HG02973 (cell line): ENCODE results near the gene SGK2.

ENCODE experiments used
- ATAC-seq: cut with Tn5 transposase; IDR thresholded peaks from one replicate; pipeline ENCODE4 v1.9.1; 2021; ENCODE audit warnings: moderate library complexity; ENCODE audit not compliant: unreplicated experiment

The SGK2 gene

DNA sequence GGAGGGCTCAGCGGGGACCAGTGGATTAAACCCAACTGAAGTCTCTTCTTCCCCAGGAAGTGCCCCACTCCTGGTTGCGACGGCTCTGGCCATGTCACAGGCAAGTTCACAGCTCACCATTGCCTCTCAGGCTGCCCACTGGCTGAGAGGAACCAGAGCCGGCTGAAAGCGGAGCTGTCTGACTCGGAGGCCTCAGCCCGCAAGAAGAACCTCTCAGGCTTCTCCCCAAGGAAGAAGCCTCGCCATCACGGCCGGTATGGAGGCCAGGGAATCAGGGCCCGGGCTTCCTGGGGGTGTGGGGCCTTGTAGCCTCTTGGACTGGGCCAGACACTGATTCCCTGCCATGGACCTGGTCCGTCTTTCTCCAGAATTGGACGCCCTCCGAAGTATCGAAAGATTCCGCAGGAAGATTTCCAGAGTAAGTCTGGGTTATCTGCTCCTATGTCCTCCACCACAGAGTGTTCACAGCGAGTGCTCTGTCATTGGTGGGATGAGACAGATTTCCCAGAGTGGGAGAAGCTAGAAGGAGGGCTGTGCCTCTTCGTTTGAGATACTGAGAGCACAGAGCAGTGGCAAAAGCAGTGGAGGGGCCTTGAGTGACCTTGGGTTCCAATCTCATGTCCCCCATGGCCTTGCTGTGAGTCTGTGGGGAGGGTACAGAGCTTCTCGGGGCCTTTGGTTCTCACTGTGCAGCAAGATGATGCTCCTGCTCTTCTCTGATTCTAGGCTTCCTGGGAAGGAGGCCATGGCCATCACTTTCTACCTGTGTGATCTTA, 22.6 kb upstream of the SGK2 start:
- ATAC-seq: no peak

DNA sequence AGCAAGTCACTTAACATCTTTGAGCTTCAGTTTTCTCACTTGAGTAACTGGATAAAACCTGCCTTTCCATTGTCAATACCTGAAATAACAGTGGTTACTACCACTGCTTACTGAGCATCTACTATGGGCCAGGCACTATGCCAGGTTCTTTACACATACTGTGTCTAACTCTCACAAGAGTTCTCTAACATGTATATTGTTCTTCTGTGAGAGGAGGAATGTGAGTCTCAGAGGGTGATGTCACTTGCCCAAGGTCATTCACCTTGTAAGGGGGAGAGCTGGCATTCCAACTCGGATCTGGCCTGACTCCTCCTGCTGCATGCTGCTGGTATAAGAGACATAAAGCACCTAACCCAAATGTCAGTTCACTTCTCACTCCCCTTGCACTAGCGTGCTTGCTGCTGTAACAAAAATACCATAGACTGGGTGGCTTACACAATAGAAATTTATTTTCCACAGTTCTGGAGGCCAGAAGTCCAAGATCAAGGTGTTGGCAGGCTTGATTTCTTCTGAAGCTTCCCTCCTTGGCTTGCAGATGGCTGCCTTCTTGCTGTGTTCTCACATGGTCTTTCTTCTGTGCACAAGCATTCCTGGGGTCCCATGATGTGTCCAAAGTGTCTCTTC, 21.9 kb upstream of the SGK2 start:
- ATAC-seq: no peak

DNA sequence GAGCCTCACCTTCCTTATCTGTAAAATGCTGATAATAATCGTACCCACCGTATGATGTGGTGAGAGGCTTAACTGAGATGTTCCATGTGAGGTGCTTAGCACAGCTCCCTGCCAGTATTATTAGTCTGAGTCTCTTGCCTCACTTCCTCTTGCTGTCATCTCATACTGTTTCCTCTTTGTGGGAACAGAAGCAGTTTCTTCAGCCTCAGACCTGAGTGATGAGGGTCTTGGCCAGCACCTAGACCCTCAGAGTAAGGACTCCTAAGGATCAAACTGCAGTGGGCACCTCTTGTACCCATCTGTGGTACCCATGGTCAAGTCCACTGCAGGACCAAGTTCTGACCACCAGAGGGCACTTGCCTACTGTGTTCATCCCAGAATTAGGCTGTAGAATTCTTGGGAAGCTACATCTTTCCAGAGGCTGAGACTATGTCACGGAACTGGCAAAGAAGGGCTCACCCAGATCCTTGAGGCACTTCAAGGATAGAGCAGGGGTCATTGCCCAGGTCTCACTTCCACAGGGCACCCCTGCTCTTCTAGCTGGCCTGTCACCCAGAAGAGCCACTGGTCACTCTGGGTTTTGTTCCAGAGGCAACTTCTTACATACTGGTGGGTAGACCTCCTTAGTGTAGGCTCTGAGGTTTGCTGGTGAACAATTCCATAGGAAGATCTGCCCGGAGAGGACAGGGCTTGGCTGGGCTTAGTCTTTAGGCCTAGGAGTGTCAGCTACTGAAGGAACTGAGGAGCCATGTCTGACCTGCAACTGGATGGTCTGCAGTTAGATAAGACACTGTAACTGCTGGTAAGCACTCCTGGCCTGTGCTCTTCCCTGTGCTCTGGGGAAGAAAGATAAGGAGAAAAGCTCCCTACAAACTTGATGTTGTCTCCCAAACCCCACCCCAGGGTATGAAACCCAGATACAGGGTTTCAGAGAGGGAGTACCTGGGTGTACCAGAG, 20.6 kb upstream of the SGK2 start:
- ATAC-seq: no peak

DNA sequence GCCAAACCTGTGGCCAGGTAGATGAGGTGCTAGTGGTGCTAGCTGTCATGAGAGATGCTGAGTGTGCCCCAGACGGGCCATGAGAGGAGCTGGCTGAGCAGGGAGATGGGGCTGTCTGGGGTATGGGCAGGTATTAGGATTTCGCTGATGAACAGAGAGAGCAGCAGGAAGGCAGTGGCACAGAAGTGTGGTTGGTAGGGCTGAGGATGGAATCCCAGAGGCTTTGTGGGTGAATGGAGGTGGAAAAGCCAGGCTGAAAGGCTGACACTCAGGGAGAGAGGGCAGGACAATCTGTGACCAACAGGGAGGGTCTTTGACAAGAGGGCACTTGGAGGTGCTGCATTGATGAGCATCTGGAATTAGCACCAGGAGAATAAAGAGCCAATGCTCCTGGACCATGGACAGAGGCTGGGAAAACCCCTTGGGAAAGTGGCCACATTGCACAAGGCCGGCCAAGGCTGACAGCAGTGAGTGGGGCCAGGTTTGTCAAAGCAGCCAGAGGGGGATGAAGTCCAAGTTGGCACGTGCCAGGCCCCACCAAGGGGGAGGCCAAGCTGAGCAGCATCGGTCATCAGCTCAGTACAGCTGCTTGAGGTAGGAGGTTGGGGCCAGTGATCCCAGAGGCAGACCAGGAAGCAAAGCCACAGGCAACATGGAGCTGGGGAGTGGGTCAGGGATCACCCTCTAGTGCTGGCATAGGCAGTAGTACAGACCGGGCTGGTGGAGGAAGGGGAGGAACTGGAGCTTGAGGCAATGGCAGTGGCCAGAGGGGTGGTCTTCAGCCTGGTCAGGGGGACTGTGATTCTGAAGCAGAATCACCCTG, 19.7 kb upstream of the SGK2 start:
- ATAC-seq: no peak

DNA sequence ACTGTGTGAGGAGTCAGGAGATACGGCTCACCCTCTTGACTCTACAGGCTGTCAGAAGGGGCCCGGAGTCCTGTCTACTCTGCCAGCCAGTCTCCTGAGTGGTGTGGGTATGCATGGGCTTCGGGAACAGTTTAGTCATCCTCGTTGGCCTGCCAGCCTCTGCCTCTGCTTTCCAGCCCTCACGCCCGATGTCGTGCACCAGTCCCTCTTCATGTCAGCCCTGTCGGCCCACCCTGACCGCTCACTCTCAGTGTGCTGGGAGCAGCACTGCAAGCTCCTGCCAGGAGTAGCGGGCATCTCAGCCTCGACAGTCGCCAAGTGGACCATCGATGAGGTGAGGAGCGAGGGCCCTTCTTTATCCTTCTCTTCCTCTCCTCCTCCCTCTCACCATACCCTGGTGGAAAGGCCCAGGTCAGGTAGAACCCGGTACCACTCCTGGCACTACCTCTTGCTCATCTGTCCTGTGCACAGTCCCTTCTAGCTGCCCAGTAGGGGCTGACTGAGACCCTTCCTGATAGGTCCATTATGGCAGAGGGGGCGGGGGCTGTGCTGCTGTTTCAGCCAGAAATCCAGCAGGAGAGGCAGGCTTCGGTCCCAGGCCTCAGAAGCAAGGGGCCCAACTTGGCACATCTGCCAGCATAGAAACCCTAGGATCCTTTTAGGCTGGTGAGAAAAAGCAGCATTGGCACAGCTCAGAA, 18.7 kb upstream of the SGK2 start:
- ATAC-seq: no peak

DNA sequence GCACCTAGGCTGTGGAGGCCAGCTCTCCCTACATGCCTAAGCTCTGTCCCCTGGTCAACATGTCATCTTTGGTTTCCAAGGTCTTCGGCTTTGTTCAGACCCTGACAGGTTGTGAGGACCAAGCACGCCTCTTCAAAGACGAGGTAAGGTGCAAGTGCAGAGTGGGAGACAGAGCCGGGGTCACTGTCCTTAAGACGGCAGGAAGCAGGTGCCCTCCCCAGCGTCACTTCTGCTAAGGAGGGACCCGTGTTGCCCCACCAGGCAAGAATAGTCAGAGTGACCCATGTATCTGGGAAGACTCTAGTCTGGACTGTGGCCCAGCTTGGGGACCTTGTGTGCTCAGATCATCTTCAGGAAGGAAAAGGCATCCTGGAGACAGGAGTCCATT, 18.2 kb upstream of the SGK2 start:
- no peak for ATAC-seq

DNA sequence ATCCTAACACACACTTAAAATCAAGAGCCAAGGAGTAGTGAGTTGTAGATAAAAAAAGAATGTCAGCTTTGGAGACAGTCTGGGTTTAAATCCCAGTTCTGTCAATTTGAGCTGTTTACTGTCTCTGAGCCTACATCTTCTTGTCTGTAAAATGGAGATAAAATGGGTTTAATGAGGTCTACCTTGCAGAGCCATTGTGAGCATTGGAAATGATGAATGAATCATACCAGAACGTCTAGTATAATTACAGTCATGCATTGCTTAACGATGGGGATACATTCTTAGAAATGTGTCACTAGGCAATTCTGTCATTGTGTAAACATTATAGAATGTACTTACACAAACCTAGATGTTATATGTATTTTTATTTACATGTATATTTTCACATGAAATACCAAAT, 17.6 kb upstream of the SGK2 start:
- no peak for ATAC-seq

DNA sequence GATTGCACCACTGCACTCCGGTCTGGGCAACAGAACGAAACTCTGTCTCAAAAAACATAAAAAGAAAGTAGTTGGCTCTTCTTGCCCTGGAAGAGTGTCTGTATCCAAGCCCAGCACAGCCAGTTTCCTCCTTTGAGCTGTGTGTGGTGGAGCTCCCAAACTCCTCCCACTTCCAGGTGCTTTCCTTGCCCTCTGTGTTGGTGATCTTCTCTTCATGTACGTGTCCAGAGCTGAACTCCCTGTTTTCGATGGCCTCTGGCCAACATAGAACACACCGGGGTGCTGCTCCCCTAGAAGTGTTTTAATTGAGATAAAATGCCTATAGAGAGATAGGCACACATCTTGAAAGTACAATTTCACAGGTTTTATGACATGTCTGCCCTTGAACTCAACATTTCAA, 16.7 kb upstream of the SGK2 start:
- no peak for ATAC-seq

DNA sequence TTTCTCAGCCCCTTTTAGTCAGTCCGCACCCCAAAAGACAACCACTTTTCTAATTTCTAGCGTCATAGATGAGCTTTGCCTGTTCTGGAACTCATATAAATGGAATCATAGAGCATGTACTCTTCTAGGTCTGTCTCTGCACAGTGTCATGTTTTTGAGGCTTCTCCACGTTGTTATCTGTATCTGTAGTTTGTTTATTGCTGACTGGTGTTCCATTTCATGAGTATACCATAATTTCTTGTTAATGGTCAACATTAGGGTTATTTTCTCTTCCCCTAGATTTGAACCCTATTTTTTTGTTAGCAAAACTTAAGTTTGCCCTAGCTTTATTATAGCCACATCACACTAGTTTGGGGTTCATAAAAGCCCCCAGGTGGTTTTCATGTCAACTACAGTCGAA, 16.2 kb upstream of the SGK2 start:
- no peak for ATAC-seq

DNA sequence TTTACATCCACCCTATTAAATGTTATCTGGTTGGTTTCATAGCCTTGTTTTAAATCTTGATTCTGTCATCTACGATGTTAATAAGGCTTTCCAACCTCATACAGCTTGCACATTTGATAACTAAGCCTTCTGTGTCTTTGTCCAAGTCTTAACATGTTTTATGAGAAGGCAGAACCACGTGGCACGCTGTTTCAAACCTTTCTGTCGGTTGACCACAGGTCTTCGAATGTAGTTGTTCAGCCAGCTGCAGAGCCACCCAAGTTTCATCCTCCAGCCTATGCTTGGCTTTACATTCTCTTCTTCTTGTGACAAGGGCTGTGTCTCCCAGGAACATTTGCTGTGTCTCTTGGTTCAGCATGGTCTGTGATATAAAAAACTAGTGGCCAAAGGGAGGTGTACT, 15.7 kb upstream of the SGK2 start:
- no peak for ATAC-seq

DNA sequence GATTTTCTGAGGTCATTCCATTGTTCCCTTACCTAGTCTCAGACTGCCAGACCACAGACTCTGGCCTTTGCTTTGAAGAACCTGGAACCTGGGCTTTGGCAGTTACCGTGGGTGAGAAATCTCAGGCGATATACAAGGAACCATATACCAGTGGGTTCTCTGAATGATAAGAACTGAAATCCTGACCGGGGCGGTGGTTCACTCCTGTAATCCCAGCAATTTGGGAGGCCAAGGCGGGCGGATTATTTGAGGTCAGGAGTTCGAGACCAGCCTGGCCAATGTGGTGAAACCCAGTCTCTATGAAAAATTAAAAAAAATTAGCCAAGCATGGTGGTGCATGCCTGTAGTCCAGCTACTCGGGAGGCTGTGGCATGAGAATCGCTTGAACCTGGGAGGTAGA, 14.3 kb upstream of the SGK2 start:
- ATAC-seq: no peak

DNA sequence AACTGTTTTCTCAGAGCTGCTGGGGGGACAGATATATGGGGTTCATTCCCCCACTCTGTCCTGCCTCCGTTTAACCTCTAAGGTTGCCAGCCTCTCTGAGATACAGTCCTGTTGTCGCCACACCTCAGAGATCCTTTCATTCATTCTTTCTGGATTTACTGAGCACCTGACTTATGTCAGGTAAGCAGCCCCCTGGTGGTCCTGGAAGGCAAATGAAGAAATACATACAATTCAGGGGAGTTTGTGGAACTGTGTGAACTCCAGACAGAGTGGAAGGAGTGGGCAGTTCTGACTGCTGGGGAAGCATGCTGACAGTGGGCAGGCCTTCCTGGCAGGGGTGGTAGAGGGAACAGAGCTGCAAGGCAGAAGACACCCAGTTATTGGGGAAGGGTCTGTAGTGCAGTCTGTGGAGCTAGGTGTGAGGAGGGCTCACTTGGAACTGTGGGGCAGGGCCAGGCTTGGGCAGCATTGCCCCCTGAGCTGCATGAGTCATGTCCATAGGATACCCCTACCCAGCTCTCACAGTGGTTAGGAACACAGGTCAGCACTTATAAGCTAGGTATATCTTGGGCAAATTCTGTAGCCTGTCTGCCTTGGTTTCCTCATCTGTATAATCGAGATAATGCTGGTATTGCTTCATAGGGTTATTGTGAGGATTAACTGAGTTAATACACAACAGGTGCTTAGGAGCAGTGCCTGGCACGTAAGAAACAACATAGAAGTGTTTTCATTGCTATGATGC, 12.8 kb upstream of the SGK2 start:
- ATAC-seq: no peak

DNA sequence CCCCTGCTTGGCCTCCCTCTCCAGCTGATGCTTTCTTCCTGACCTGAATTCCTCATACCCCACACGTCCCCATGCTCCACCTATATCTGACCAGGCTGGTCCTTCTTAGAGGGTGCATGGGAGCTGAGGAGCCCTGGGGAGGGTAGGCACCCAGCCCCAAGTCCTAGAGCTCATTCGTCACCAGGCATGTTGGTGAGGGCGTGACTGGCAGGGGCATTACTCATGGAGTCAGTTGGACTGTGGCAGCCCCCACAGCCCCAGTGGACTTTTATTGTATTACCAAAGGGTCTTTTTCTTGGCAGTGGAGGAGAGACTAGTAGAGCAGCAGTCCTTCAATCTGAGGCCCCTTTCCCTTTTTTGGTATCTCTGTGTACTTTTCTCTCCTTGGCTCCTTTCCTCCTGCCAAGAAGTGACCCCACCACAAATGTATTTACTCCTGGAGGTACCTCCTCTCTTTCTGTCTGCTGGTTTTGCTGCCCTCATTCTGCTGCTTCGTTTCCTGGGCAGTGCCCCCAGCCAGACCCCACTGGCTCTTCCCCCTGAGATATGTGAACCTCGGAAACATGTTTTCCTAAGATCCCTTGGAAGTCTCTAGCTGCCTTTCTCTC, 10.4 kb upstream of the SGK2 start:
- no peak for ATAC-seq

DNA sequence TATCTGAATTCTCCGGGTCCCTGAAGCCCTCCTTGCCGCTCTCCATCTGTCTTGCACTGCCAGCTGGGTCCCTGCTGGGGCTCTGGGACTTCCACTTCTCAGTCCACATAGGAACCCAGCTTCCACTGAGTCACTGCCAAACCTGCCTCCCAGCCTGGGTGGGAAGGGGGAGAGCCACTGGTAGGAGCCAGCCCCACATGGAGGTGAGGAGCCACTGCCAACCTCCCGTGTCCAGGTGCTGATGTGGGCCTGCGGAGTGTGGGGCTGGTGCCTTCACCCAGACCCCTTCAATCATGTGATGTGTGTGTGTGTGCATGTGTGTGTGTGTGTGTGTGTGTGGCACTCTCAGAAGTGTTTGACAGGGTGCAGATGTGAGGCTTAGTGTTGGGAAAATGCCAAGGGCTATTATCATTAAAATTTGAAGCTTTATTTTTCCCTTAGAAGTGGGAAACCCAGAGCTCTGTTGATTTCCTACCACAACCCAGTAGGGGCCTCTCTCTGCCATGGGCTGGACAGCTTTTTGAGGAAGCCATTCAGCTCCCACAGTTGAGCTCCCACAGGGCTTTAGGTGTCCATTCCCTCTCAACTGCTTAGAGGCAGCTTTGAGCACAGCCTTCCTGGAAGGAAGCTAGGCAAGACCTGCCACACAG, 9.3 kb upstream of the SGK2 start:
- ATAC-seq: no peak

DNA sequence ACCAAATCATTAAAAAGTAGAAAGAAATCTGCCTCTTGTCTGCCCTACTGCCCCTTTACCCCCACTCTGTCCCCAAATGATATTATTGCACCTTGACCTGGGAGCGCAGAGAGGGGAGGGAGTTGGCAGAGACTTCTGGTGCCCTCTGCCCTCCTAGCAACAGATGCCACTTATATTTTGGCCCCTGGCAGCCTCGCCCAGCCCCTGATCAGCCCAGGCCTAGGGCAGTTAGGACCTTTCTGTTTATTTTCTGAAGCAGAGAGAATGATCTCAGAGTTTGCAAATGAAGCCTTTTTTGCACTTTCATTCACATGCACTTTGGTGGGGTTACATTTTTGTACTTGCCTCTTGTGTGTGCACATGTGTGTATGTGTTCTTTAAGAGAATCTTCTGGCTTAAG, 8.4 kb upstream of the SGK2 start:
- ATAC-seq: no peak

DNA sequence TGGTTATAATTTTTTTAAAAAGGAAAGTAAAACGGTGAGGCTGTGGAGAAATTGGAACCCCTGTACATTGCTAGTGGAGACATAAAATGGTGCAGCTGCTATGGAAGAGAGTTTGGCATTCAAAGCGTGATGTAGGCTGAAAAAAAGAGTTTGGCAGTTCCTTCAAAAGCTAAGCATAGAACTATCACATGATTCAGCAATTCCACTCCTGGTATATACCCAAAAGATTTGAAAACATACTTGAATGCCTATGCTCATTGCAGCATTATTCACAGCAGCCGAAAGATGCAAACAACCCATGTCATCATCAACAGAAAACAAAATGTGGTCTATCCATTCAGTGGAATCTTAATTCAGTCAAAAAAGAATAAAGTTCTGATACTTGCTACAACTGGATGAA, 4.5 kb upstream of the SGK2 start:
- ATAC-seq: no peak

DNA sequence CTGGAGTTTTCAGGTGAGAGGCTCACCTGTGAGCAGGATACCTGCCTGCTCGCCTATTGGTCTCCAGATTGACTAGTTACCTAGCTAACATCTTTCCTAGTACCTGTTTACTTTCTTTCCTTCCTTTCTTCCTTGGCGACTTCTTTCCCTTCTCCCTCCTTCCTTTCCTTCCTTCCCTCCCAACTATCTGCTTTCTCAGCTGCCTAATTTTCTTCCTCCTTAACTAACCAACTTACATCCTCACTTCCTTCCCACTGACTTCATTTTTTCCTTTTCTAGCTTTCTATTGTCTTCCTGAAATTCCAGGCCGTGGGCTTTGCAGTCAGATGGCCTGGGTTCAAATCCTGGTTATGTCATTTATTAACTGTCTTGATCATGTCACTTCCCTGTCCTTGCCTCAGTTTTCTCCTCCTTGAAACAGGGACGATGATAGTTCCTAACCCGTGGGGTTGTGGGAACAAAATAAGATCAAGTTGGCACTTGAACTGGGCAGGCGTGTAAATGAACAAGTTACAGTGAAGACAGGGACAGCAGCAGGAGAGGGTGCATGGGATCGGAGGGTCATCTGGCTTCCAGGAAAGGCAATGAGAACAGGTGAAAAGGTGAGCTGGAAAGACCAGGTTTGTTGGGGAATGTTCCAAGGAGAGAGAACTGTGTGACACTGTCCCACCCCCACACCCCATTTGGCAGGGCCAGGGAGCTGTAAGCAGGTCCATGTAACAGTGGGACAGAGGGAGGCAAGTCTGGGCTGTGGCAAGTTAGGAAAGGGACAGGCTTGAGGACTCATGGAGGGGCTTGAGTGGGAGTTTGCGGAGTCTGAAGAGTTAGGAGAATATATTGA, 540 bp downstream of the SGK2 start:
- ATAC-seq: no peak

DNA sequence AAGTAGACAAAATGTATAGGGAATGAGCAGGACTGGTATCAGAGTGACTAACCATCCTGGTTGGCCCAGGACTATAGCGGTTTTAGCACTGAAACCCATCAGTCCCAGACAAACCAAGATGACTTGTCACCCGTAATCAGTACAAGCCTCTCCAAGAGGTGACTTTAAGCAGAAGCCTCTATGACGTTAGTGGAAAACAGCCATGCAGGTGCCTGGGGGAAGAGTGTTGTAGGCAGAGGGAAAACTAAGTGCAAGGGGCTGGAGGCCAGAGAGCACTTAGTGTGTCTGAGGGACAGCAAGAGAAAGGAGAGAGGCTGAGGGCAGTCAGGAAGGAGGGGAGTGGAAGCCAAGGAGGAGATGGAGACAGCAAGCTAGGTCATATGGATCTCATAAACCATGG, 2.1 kb downstream of the SGK2 start:
- no peak for ATAC-seq
